Measurements from ENCODE around the gene ETV3L.
"Not testable (repeated sequence)": the region's sequence is repeated elsewhere in the genome, so short reads cannot be mapped to it uniquely, and the experiment has no call there.

Gene ETV3L

GRCh38 chr1:157069601-157070000 is 30.0 kb downstream of the ETV3L start:
- TF ChIP-seq EZH2 (IDR thresholded peaks at IDR 0.05; ENCODE audit: borderline replicate concordance, low read depth, low read length, severe bottlenecking) (no peak), CTCF (IDR thresholded peaks at IDR 0.05; ENCODE audit: borderline replicate concordance, extremely low read depth, low read length, poor library complexity, severe bottlenecking) (no peak)
- Histone ChIP-seq H3K9me3 (ENCODE audit: insufficient read depth, low read length, severe bottlenecking) (no peaks in the 10 kb centered on the region), H3K9ac (ENCODE audit: low read depth, low read length) (no peak overlapping the region), H2AFZ (ENCODE audit: low read depth, low read length) (no peak overlapping the region), H3K27ac (ENCODE audit: low read length) (no peak overlapping the region), H3K79me2 (ENCODE audit: insufficient read depth, low read length) (no peaks in the 10 kb centered on the region), H3K27me3 (ENCODE audit: insufficient read depth, low read length, poor library complexity) (peaks cover 13% of the 10 kb centered on the region), H3K36me3 (ENCODE audit: insufficient read depth, low read length) (no peaks in the 10 kb centered on the region), H4K20me1 (ENCODE audit: insufficient read depth, low read length) (no peaks in the 10 kb centered on the region), H3K4me3 (ENCODE audit: low read depth in 1 of 2, low read length in 2 of 2) (no peak overlapping the region), H3K4me2 (ENCODE audit: insufficient read depth, low read length) (no peak overlapping the region), H3K4me1 (ENCODE audit: insufficient read depth, low read length) (no peaks in the 10 kb centered on the region)
- no peak for ATAC-seq (ENCODE audit: insufficient read depth, low read depth)
- no peak for DNase-seq

- not testable (repeated sequence) for DNase-seq; H3K79me2 ChIP-seq (ENCODE audit: insufficient read depth, low read length); H3K27ac ChIP-seq (ENCODE audit: low read length); H3K27me3 ChIP-seq (ENCODE audit: insufficient read depth, low read length, poor library complexity); H3K4me1 ChIP-seq (ENCODE audit: insufficient read depth, low read length); H3K4me3 ChIP-seq (ENCODE audit: low read depth in 1 of 2, low read length in 2 of 2); H3K36me3 ChIP-seq (ENCODE audit: insufficient read depth, low read length); H3K9ac ChIP-seq (ENCODE audit: low read depth, low read length); H4K20me1 ChIP-seq (ENCODE audit: insufficient read depth, low read length); H3K9me3 ChIP-seq (ENCODE audit: insufficient read depth, low read length, severe bottlenecking); H3K4me2 ChIP-seq (ENCODE audit: insufficient read depth, low read length); ATAC-seq (ENCODE audit: insufficient read depth, low read depth); H2AFZ ChIP-seq (ENCODE audit: low read depth, low read length)
Measured at GRCh38 chr1:157059241-157059640, 40.4 kb downstream of the ETV3L start.

- no peaks in the 10 kb centered on the region for H4K20me1 ChIP-seq (ENCODE audit: insufficient read depth, low read length)
- no peak overlapping the region for H2AFZ ChIP-seq (ENCODE audit: low read depth, low read length)
- H3K4me1 ChIP-seq (ENCODE audit: insufficient read depth, low read length), result no peaks in the 10 kb centered on the region
- H3K9me3 ChIP-seq (ENCODE audit: insufficient read depth, low read length, severe bottlenecking), result no peaks in the 10 kb centered on the region
- H3K9ac ChIP-seq (ENCODE audit: low read depth, low read length), result no peak overlapping the region
- no peaks in the 10 kb centered on the region for H3K36me3 ChIP-seq (ENCODE audit: insufficient read depth, low read length)
- H3K4me3 ChIP-seq (ENCODE audit: low read depth in 1 of 2, low read length in 2 of 2), result no peak overlapping the region
- ATAC-seq (ENCODE audit: insufficient read depth, low read depth), result no peak
- DNase-seq, result no peak
- no peak overlapping the region for H3K4me2 ChIP-seq (ENCODE audit: insufficient read depth, low read length)
- peaks cover 8% of the 10 kb centered on the region for H3K27me3 ChIP-seq (ENCODE audit: insufficient read depth, low read length, poor library complexity)
- H3K79me2 ChIP-seq (ENCODE audit: insufficient read depth, low read length), result no peaks in the 10 kb centered on the region
- TF ChIP-seq EZH2 (IDR thresholded peaks at IDR 0.05; ENCODE audit: borderline replicate concordance, low read depth, low read length, severe bottlenecking), result no peak
- no peak for TF ChIP-seq CTCF (IDR thresholded peaks at IDR 0.05; ENCODE audit: borderline replicate concordance, extremely low read depth, low read length, poor library complexity, severe bottlenecking)
- H3K27ac ChIP-seq (ENCODE audit: low read length), result no peak overlapping the region
Measured at GRCh38 chr1:157056269-157056668, 43.3 kb downstream of the ETV3L start.

DNA sequence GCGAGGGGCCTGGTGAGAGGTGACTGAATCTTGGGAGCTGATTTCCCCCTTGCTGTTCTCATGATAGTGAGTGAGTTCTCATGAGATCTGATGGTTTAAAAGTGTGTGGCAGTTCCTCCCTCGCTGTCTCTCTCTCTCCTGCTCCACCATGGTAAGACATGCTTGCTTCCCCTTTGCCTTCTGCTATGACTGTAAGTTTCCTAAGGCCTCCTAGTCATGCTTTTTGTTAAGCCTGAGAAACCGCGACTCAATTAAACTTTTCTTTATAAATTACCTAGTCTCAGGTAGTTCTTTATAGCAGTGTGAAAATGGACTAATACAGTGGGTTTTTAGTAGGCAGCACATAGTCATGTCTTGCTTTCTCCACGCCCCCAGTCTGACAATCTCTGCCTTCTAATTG is 43.9 kb downstream of the ETV3L start:
- not testable (repeated sequence) for H3K27ac ChIP-seq (ENCODE audit: low read length); H3K4me2 ChIP-seq (ENCODE audit: insufficient read depth, low read length); H4K20me1 ChIP-seq (ENCODE audit: insufficient read depth, low read length); H3K27me3 ChIP-seq (ENCODE audit: insufficient read depth, low read length, poor library complexity); H3K9ac ChIP-seq (ENCODE audit: low read depth, low read length); H2AFZ ChIP-seq (ENCODE audit: low read depth, low read length); H3K4me1 ChIP-seq (ENCODE audit: insufficient read depth, low read length); DNase-seq; ATAC-seq (ENCODE audit: insufficient read depth, low read depth); H3K9me3 ChIP-seq (ENCODE audit: insufficient read depth, low read length, severe bottlenecking); H3K79me2 ChIP-seq (ENCODE audit: insufficient read depth, low read length); H3K36me3 ChIP-seq (ENCODE audit: insufficient read depth, low read length); H3K4me3 ChIP-seq (ENCODE audit: low read depth in 1 of 2, low read length in 2 of 2)

Measured in DND-41 (cell line).